Ishikawa (cell line): Measurements from ENCODE around the gene CTNNB1.

Experiments used
- CEBPB ChIP-seq: IDR thresholded peaks from 2 replicates; pipeline ENCODE4 v1.6.1; 2012
- EP300 ChIP-seq: IDR thresholded peaks from 2 replicates; pipeline ENCODE4 v1.6.1; 2012; ENCODE audit warnings: borderline replicate concordance
- REST ChIP-seq: IDR thresholded peaks from 2 replicates; pipeline ENCODE4 v1.6.1; 2012; ENCODE audit warnings: low read depth, mild to moderate bottlenecking
- TCF12 ChIP-seq: IDR thresholded peaks from 2 replicates; pipeline ENCODE4 v1.6.1; 2012; ENCODE audit warnings: low read depth
- TEAD4 ChIP-seq: IDR thresholded peaks from 2 replicates; pipeline ENCODE4 v1.6.1; 2012
- YY1 ChIP-seq: IDR thresholded peaks from 2 replicates; pipeline ENCODE4 v1.6.1; 2012; ENCODE audit warnings: low read depth

GRCh38 chr3:41224120-41224806 lies 25.0 kb downstream of the CTNNB1 start:
- TF ChIP-seq EP300: no peak
- TF ChIP-seq CEBPB: no peak
- TF ChIP-seq TEAD4: no peak
- no peak for TF ChIP-seq YY1
- no peak for TF ChIP-seq REST
- TF ChIP-seq TCF12: no peak
